ENCODE results near the gene SYCP2.

DNA sequence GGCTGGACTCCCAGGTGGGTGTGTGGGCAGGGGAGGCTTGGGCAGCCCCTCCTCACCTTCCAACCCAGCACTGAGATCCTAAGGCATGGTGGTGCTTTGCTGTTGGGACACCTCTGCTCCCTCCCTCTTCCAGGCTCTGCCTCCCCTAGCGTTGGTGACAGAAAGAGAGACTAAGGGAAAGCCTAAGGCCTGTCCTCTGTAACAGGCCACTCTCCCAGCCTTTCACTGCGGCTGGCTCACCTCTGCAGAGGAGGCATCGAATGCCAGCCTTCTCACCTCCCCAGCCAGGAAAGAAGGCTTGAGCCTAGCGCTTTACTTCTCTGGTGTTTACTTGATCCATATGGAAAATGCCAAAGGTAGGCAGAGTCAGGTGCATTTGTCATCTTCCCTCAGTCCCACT, 21.3 kb upstream of the SYCP2 start:
- TF ChIP-seq CTCF (IDR thresholded peaks at IDR 0.05) (no peak), POLR2AphosphoS5 (IDR thresholded peaks at IDR 0.05; ENCODE audit: low read depth, low read length) (no peak), MEF2A (IDR thresholded peaks at IDR 0.05; ENCODE audit: borderline replicate concordance, low read depth) (no peak)
